HG03469 (cell line): Measurements from ENCODE around the gene ARPC1B.
"Not testable (repeated sequence)": the region's sequence is repeated elsewhere in the genome, so short reads cannot be mapped to it uniquely, and the experiment has no call there.

ENCODE experiments used
- ATAC-seq: cut with Tn5 transposase; IDR thresholded peaks from one replicate; pipeline ENCODE4 v1.9.1; 2021; ENCODE audit warnings: mild to moderate bottlenecking, moderate library complexity, moderate number of reproducible peaks; ENCODE audit not compliant: unreplicated experiment

The ARPC1B gene

DNA sequence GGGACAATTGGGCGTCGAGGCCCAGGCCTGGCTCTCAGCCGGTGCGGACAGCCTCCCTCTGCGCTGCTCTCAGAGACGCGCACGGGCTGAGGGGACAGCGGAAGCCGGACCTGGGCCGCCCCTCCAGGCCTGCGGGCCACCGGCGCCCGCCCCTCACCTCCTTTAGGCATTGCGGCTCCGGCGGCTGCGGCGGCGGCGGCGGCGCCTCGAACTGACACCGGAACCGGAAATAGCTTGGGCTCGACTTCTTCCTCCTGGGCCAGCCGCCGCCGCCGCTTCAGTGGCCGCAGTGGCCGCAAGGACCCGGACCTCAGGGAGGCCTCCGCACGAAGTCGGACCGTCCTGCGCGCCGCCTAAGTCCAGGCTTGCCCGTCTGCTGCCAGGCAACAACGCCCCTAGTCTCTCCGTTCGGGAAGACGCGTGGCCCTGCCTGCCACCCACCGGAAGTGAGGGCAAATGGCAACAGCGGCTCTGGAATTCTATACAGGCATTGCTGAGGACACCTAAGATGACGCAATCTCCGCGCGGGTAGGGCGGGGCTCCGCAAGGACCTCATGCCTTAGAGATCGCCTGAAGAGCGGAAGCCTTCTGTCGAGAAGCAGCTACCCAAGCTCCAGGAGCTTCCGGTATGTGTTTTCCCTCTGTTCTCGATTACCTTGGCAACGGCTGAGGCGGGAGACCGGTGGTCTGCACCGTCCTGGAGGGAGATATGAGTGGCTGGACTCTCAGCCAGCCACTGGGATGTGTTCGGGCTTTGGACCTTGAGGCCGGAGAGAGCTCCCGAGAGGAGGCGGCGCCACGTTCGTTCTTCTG lies 34.1 kb downstream of the ARPC1B start, which contains the start of the genes BUD31 and PDAP1:
Gene BUD31, plus strand, starts transcription at position 591 of the 813 bp plus-strand sequence. CDS start 2,124 bp downstream, outside the sequence.
Gene PDAP1, minus strand, starts transcription at position 219 of the 813 bp plus-strand sequence. Its CDS starts 49 bp downstream, at position 170.
- peak; percentile 51 for ATAC-seq

DNA sequence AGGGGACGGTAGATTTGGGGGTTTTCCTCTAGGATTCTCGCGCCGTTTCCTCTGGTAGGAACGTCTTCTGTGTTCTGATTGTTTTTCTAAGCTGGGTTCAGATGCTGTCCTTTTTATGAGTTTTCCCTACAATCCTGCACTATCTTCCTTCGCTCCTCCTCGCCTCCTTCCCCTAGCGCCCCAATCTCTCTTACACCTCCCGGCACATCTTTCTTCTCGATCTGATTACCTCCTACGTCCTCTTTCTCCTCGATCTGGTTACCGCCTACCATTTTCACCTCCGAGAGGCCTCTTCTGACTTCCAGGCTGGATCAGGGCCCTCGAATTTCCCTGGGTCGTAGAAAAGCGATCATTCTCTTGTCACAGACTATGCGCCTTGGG lies 34.7 kb downstream of the ARPC1B start:
- ATAC-seq, result no peak

DNA sequence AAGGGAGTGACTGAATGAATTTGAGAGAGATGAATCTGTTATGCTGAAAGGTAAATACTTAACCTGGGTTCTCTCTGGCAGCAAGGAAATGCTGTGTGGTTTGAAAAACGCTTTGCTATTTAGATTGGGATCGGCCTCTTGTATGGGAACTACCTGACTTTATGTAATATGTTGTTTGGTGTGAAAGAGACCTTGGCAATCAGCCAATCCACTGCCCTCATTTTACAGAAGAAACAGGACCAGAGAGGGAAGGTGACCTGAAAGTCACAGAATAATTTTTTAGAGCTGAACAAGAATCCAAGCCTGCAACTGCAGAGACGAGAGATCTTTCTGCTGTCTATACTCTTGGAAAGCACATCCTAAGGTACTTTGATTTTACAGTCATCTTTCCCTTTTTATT lies 35.3 kb downstream of the ARPC1B start:
- no peak for ATAC-seq

DNA sequence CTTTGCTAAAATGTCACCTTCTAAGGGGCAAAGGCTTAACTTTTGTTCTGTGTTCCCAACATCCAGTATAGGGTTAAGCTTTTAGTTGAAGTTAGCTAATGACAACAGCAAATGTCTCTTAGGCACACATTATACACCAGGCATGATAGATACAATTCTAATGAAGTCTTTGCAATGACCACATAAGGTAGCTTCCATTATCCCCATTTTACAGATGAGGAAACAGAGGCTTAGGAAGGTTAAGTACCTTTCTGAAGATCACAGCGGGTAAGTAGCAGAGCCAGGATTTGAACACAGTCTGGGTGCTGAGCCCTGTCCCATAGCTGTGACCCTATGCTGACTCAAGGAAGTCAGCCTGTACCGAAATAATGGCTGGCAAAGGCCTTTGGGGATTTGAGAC lies 36.1 kb downstream of the ARPC1B start:
- ATAC-seq, result no peak

DNA sequence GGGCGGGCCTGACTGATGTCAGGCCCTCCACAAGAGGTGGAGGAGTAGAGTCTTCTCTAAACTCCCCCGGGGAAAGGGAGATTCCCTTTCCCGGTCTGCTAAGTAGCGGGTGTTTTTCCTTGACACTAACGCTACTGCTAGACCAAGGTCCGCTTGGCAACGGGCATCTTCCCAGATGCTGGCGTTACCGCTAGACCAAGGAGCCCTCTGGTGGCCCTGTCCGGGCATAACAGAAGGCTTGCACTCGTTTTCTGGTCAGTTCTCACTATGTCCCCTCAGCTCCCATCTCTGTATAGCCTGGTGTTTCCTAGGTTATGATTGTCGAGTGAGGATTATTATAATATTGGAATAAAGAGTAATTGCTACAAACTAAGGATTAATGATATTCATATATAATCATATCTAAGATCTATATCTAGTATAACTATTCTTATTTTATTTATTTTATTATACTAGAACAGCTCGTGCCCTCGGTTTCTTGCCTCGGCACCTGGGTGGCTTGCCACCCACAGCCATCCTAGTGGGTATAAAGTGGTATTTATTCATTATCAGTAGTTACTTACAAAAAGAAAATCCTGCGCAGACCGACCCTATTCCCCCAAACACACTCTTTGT lies 41.1 kb downstream of the ARPC1B start:
- ATAC-seq, result not testable (repeated sequence)

DNA sequence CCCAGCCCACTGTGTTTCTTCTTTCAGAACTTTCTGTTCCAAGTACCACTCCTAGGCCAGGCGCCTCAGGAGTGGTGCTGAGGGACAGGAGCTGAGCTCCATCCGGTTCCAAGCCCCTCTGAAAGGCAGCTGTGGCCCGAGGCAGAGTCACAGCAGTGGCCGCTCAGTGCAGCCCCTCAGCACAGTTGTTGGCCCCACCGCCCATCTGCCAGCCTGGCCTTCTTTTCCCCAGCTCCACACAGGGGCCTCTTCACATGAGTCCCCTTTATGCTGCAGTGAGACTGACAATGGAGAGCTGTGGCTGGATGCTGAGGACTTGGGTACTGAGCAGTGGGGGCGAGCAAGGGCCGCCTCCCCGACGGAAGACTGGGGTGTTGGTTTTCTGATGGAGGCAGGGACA lies 43.7 kb downstream of the ARPC1B start:
- ATAC-seq, result no peak

DNA sequence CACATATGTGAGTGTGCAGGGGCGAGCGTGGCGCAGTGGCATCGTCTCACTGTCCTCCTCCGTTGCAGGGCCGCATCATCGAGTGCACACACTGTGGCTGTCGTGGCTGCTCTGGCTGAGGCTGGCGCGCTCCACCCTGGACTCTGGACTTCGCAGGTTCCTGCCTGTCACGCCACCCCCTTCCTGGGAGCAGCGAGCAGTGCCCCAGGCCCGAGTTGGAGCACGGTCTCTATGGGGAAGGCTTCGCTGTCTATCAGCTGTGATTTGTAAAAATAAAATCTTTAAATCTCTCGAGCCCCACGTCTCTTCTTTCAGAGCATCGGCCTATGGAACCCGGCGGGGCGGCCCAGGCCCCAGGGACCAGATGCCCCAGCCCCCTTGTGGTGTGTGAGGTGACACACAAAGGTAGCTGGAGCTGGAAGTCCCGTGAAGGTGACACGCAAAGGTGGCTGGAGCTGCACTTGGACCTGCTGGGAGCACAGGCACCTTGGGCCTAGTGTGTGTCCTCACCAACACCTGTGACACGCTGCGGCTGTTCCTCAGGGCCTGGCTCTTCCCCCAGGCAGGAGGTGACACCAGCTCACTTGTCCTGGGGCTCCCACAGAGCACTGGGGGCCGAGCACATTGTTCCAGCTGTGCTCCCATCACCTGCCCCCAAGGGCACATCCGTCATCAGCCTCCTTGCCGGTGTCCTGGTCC lies 44.9 kb downstream of the ARPC1B start:
- ATAC-seq, result no peak

DNA sequence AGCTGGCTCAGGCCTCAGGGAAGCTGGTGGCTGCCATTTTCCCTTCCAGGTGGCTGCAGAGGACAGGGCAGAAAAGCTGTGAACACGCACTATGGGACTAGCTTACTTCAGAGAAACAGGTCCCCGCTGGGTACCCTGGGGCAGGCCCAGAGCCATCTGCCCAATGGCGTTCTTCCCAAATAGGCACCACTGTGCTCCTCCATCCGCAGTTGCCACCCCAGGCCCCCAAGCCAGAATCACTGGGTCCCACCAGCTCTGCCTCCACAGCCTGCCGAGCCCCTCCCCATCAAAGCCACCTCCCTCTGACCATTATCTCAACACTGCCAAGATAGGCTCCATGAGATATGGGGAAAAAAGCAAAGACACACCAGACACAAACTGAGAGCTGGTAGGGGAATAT lies 45.7 kb downstream of the ARPC1B start:
- ATAC-seq, result no peak

DNA sequence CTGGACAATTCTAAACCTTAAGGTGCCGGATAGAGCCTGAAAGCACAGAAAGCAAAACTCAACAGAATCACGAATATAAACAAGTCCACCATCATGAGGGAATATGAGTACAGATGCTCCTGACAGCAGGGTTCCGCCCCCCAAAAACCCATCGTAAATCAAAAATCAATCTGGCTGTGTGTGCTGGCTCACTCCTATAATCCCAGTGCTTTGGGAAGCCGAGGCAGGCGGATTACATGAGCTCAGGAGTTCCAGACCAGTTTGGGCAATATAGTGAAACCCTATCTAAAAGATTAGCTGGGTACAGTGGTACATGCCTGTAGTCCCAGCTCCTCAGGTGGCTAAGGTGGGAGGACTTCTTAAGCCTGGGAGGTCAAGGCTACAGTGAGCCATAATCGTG lies 46.5 kb downstream of the ARPC1B start:
- no peak for ATAC-seq

DNA sequence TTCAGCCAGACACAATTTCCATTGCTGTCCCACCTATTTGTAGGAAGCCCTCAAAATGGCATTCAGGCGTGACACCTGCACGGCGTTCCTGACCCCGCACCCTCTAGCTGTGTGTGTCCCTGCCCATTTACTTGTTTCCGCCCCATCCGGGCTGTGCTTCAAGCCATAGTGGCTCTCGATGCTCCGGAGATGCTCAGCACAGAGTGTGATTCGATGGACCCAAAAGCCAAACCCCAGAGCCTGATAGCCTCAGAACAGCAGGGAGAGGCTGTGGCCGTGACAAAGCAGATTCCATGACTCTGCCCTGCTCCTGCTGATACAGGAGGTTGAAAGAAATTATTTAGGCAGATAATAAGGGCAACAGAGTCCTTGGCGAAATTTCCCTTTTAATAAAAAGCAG lies 47.7 kb downstream of the ARPC1B start:
- no peak for ATAC-seq

DNA sequence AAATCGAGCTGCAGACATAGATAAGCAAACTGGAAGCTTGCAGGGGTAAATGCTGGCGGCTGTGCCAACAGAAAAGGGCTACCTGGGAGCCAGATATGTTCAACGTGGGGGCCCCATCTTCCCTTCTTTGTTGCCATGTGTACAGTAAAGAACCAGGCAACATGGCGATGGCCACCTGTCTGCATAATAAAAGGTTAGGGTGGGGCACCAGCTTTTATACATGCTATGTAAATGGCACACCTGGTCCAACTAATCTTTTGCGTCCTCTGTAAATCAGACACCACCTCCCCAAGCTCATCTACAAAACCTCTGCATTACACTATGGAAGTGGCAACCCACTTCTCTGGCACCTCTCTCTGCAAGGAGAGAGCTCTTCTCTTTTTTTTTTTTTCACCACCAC lies 48.1 kb downstream of the ARPC1B start:
- ATAC-seq, result no peak

DNA sequence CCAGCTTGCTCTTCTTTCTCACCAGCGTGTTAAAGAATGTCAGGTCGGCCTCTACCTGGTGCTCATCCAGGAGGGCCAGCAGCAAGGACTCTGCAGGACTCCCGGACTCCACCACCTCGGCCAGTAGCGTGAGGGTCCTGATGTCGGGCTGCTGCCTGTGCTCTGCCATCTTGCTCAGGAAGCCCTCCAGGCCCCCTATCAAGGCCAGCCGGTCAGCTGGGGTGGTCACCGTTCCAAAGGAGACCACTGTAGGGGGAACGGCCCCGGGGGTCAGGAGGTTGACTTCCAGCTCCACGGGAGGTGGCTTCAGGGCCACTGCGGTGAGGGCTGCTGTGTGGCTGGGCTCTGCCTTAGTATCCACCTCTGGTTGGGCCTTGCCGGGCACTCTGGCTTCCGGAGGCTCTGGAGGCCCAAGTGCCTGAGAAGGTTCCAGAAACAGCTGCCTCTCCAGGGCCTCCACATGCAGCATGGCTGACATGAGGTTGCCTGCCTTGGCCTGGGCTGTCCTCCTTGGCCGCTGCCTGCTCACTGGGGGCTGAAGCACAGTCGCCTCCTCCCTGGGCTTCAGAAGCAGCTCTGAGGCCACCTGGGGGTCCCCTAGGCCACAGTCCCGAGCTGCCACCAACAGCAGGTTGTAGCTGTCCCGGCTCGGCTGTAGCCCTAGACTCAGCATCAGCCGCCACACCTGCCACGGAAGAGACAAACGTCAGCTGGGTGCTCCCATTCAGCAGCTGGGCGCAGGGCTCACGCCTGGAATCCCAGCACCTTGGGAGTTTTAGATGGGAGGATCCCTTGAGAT lies 50.6 kb downstream of the ARPC1B start:
- no peak for ATAC-seq

DNA sequence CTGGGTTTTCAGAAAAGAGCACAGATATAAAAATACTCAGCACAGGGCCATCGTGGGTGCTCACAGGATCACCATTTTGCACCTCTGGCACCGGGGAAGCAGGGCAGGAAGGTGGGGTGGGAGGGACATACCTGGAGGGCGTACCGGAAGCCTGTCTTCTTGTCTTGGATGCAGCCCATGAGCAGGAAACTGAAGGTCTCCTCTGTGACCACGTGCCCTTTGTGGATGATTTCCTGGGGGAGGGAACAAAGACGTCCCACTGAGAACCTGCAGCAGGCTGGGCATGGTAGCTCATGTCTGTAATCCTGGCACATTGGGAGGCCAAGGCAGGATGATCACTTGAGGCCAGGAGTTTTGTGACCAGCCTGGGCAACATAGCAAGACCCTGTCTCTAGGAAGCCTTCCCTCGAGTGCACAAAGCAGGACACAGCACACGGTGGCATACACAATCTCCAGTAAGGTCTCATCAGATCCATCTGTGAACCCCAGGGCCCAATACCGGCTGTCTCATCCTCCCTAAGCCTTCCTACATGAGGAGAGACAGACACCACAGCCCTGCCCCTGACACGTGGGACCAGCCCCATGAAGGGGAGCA lies 54.5 kb downstream of the ARPC1B start:
- no peak for ATAC-seq

DNA sequence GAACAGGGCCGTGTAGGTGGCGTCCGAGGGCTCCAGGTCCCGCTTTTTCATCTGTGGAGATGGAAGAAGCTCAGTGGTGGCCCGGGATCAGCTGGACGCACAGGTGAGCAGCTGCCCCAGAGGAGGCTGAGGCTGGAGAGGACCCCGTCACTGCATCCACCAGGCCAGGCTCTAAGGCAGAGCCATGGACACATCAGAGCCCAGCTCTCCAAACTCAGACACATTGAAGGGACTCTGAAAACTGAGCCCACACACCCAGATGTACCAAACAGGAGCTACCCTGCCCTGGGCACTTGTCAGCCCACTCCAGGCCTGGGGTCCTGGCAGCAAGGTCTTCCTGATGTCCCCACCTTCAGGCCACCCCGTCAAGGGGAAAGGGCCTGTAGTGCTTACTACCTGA lies 55.2 kb downstream of the ARPC1B start:
- ATAC-seq, result no peak

DNA sequence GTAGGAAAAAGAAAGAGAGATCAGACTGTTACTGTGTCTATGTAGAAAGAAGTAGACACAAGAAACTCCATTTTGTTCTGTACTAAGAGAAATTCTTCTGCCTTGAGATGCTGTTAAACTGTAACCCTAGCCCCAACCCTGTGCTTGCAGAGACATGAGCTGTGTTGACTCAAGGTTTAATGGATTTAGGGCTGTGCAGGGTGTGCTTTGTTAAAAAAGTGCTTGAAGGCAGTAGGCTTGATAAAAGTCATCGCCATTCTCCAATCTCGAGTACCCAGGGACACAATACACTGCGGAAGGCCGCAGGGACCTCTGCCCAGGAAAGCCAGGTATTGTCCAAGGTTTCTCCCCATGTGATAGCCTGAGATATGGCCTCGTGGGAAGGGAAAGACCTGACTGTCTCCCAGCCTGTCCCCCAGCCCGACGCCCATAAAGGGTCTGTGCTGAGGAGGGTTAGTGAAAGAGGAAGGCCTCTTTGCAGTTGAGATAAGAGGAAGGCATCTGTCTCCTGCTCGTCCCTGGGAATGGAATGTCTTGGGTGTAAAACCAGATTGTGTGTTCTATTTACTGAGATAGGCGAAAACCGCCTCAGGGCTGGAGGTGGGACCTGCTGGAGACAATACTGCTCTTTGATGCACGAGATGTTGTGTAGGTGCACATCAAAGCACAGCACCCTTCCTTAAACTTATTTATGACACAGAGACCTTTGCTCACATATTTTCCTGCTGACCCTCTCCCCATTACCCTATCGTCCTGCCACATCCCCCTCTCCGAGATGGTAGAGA lies 57.4 kb downstream of the ARPC1B start:
- ATAC-seq, result not testable (repeated sequence)

DNA sequence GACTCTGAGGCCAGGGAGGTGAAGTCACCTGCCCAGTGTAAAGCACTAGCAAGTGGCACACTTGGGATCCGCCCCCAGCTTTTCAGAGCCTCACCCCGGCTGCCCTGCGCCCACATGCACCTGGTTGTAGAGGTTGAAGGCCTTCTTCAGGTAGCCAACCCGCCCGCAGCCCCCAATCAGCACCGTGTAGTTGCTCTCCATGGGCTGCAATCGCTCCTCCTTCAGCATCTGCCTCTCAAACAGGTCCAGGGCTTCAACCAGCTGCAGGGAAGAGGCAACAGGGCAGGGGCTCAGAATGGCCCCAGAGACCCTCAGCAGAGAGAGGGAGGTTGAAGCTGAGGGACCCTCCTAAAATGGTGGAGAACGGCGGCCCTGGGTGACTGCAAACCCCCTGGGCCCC lies 58.6 kb downstream of the ARPC1B start:
- no peak for ATAC-seq

DNA sequence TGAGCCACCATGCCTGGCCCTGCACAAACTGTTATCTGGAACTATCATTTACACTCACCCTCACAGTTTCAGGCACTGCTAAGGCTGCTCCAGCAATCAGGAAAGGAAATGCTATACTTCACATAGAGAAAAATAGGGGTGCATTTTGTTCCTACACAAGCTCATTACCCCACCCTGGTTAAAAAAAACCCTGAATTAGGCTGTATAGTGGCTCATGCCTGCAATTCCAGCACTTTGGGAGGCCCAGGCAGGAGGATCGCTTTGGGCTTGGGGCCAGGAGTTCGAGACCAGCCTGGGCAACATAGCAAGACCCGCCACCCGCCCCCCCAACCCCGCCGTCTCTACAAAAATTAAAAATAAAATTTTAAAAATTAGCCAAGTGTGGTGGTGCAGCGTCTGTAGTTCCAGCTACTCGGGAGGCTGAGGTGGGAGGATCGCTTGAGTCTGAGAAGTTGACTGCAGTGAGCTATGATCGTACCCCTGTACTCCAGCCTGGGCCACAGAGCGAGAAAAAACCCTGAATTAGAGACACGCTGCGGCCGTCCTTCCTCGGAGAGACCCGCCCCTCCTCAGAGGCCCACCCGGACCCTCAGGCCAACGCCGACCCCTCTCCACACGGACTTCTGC lies 63.5 kb downstream of the ARPC1B start:
- ATAC-seq, result no peak

DNA sequence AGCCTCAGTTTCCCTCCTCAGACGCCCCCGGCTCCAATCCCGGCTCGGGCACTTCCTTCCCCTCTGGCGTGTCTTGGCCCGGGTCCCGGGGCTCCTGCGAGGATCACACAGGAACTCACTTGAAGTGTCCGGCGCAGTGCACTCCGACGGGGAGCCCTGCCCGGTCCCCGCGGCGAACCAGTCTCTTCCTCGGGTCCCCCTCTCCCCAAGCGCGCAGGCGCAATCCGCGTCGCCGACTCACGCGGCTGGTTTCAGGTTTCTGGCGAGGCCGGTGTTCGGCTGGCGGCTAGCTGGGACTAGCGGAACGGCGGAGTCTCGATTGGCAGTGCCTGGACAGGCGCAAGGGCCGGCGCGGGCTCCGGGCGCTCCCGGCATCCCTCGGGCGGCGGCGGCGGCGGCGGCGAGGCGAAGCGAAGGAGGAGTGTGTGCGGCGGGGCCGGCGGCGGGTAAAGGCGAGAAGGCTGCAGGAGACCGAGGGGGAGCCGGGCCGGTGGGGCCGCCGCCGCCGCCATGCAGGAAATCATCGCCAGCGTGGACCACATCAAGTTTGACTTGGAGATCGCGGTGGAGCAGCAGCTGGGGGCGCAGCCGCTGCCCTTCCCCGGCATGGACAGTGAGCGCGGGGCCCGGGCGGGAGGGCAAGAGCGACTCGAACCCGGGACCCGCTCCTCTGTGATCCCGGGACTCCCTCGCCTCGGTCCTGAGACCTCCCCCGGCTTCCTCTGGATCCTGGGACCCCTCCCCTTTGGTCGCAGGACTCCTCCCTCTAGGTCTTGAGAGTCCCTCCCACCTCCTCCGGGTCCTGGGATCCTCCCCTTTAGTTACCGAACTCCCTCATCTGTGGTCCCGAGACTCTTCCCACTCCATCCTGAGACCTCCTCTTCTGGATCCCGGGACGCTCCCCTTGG lies 64.3 kb downstream of the ARPC1B start, which contains the start of the genes CPSF4 and PTCD1:
Gene CPSF4, plus strand, starts transcription at position 371 of the 908 bp plus-strand sequence. Its CDS starts 140 bp downstream, at position 511.
Gene PTCD1, minus strand, starts transcription at position 226 of the 908 bp plus-strand sequence. CDS start 3,556 bp downstream, outside the sequence.
- ATAC-seq, result peak; percentile 87
